Lower leg skin (tissue), 3 donors: ENCODE measurements around the gene C4orf51.

ENCODE experiments used
- POLR2A ChIP-seq, 2 donors: fragments of 450-650 bp; IDR thresholded peaks; one replicate each; pipeline ENCODE4 v1.6.1; 2016 to 2017; ENCODE audit warnings: antibody characterized with exemption in 2 of 2, mild to moderate bottlenecking in 1 of 2, moderate library complexity in 1 of 2
- TF ChIP-seq, protein P1 (sequence below), 3 donors: fragments of 450-650 bp; IDR thresholded peaks; one replicate each; pipeline ENCODE4 v1.5.1; 2016; ENCODE audit warnings: antibody characterized with exemption in 3 of 3, mild to moderate bottlenecking in 3 of 3, moderate library complexity in 2 of 3

- TF ChIP-seq, protein P1, sequence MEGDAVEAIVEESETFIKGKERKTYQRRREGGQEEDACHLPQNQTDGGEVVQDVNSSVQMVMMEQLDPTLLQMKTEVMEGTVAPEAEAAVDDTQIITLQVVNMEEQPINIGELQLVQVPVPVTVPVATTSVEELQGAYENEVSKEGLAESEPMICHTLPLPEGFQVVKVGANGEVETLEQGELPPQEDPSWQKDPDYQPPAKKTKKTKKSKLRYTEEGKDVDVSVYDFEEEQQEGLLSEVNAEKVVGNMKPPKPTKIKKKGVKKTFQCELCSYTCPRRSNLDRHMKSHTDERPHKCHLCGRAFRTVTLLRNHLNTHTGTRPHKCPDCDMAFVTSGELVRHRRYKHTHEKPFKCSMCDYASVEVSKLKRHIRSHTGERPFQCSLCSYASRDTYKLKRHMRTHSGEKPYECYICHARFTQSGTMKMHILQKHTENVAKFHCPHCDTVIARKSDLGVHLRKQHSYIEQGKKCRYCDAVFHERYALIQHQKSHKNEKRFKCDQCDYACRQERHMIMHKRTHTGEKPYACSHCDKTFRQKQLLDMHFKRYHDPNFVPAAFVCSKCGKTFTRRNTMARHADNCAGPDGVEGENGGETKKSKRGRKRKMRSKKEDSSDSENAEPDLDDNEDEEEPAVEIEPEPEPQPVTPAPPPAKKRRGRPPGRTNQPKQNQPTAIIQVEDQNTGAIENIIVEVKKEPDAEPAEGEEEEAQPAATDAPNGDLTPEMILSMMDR (IDR thresholded peaks at IDR 0.05) = no peak
- TF ChIP-seq POLR2A (IDR thresholded peaks at IDR 0.05) = no peak
Measured at GRCh38 chr4:145681956-145682355, 2.0 kb downstream of the C4orf51 start.
